Measurements from ENCODE around the gene DEK.
"Not testable (repeated sequence)": the region's sequence is repeated elsewhere in the genome, so short reads cannot be mapped to it uniquely, and the experiment has no call there.

Gene DEK

GRCh38 chr6:18233770-18234169, 30.6 kb downstream of the DEK start:
- Histone ChIP-seq H3K9me3 (ENCODE audit: insufficient read depth, low read depth, low read length) (peaks cover 25% of the 10 kb centered on the region), H3K36me3 (ENCODE audit: insufficient read depth, low read depth, low read length) (peaks cover 77% of the 10 kb centered on the region)
- not testable (repeated sequence) for H3K9ac ChIP-seq (ENCODE audit: low read depth, low read length); H3K27me3 ChIP-seq (ENCODE audit: insufficient read depth, low read length); H3K27ac ChIP-seq (ENCODE audit: low read length); H3K4me3 ChIP-seq (ENCODE audit: low read length); H3K4me1 ChIP-seq (ENCODE audit: insufficient read depth, low read length)

DNA sequence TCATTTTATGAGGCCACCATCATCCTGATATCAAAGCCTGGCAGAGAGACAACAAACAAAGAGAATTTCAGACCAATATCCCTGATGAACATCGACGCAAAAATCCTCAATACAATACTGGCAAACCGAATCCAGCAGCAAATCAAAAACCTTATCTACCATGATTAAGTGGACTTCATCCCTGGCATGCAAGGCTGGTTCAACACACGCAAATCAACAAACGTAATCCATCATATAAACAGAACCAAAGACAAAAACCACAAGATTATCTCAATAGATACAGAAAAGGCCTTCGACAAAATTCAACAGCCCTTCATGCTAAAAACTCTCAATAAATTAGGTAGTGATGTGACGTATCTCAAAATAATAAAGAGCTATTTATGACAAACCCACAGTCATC, 32.5 kb downstream of the DEK start:
- not testable (repeated sequence) for H3K4me3 ChIP-seq (ENCODE audit: low read length); H3K4me1 ChIP-seq (ENCODE audit: insufficient read depth, low read length); H3K27ac ChIP-seq (ENCODE audit: low read length); H3K9ac ChIP-seq (ENCODE audit: low read depth, low read length); H3K27me3 ChIP-seq (ENCODE audit: insufficient read depth, low read length)
- peaks cover 35% of the 10 kb centered on the region for H3K9me3 ChIP-seq (ENCODE audit: insufficient read depth, low read depth, low read length)
- peaks cover 77% of the 10 kb centered on the region for H3K36me3 ChIP-seq (ENCODE audit: insufficient read depth, low read depth, low read length)

DNA sequence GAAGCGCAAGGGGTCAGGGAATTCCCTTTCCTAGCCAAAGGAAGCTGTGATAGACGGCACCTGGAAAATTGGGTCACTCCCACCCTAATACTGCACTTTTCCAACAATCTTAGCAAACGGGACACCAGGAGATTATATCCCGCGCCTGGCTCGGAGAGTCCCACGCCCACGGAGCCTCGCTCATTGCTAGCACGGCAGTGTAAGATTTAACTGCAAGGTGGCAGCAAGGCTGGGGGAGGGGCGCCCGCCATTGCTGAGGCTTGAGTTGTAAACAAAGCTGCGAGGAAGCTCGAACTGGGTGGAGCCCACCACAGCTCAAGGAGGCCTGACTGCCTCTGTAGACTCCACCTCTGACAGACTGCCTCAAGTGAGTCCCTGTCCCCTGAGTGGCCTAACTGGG, 35.7 kb downstream of the DEK start:
- not testable (repeated sequence) for H3K27ac ChIP-seq (ENCODE audit: low read length); H3K27me3 ChIP-seq (ENCODE audit: insufficient read depth, low read length); H3K4me3 ChIP-seq (ENCODE audit: low read length); H3K9ac ChIP-seq (ENCODE audit: low read depth, low read length); H3K4me1 ChIP-seq (ENCODE audit: insufficient read depth, low read length)
- H3K9me3 ChIP-seq (ENCODE audit: insufficient read depth, low read depth, low read length) = peaks cover 28% of the 10 kb centered on the region
- H3K36me3 ChIP-seq (ENCODE audit: insufficient read depth, low read depth, low read length) = peaks cover 81% of the 10 kb centered on the region

DNA sequence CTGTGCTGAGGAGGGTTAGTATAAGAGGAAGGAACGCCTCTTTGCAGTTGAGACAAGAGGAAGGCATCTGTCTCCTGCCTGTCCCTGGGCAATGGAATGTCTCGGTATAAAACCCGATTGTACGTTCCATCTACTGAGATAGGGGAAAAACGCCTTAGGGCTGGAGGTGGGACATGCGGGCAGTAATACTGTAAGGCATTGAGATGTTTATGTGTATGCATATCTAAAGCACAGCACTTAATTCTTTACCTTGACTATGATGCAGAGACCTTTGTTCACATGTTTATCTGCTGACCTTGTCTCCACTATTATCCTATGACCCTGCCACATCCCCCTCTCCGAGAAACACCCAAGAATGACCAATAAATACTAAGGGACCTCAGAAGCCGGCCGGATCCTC, 37.2 kb downstream of the DEK start:
- not testable (repeated sequence) for H3K27ac ChIP-seq (ENCODE audit: low read length); H3K9ac ChIP-seq (ENCODE audit: low read depth, low read length); H3K4me1 ChIP-seq (ENCODE audit: insufficient read depth, low read length); H3K4me3 ChIP-seq (ENCODE audit: low read length); H3K27me3 ChIP-seq (ENCODE audit: insufficient read depth, low read length)
- Histone ChIP-seq H3K36me3 (ENCODE audit: insufficient read depth, low read depth, low read length) (peaks cover 88% of the 10 kb centered on the region), H3K9me3 (ENCODE audit: insufficient read depth, low read depth, low read length) (peaks cover 28% of the 10 kb centered on the region)

DNA sequence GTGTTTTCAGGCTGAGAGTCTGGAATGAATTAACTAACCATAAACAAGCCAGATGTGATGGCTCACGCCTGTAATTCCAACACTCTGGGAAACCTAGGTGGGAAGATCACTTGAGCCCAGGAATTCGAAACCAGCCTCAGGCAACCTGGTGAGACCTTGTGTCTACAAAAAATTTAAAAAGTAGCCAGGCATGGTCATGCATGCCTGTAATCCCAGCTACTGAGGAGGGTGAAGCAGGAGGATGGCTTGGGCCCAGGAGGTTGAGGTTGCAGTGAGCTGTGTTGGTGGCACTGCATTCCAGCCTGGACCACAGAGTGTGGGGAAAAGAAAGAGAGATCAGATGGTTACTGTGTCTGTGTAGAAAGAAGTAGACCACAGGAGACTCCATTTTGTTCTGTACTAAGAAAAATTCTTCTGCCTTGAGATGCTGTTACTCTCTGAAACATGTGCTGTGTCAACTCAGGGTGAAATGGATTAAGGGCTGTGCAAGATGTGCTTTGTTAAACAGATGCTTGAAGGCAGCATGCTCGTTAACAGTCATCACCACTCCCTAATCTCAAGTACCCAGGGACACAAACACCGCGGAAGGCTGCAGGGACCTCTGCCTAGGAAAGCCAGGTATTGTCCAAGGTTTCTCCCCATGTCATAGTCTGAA, 37.8 kb downstream of the DEK start:
- H3K36me3 ChIP-seq (ENCODE audit: insufficient read depth, low read depth, low read length) = peaks cover 88% of the 10 kb centered on the region

GRCh38 chr6:18221288-18221615, 43.1 kb downstream of the DEK start:
- H3K9me3 ChIP-seq (ENCODE audit: insufficient read depth, low read depth, low read length) = no peaks in the 10 kb centered on the region
- no peaks in the 10 kb centered on the region; the same call in 1 of the 2 replicates for H3K4me1 ChIP-seq (ENCODE audit: insufficient read depth, low read length)
- no peak overlapping the region for H3K27ac ChIP-seq (ENCODE audit: low read length)
- no peak overlapping the region for H3K4me3 ChIP-seq (ENCODE audit: low read length)
- no peak overlapping the region for H3K9ac ChIP-seq (ENCODE audit: low read depth, low read length)
- H3K36me3 ChIP-seq (ENCODE audit: insufficient read depth, low read depth, low read length) = peaks cover 48% of the 10 kb centered on the region
- H3K27me3 ChIP-seq (ENCODE audit: insufficient read depth, low read length) = no peaks in the 10 kb centered on the region

More for the DNA sequence above, 37.8 kb downstream of the DEK start:
- H3K9me3 ChIP-seq (ENCODE audit: insufficient read depth, low read depth, low read length) = peaks cover 22% of the 10 kb centered on the region
- H3K4me1 ChIP-seq (ENCODE audit: insufficient read depth, low read length); H3K4me3 ChIP-seq (ENCODE audit: low read length); H3K27me3 ChIP-seq (ENCODE audit: insufficient read depth, low read length); H3K9ac ChIP-seq (ENCODE audit: low read depth, low read length); H3K27ac ChIP-seq (ENCODE audit: low read length): not testable (repeated sequence)

DNA sequence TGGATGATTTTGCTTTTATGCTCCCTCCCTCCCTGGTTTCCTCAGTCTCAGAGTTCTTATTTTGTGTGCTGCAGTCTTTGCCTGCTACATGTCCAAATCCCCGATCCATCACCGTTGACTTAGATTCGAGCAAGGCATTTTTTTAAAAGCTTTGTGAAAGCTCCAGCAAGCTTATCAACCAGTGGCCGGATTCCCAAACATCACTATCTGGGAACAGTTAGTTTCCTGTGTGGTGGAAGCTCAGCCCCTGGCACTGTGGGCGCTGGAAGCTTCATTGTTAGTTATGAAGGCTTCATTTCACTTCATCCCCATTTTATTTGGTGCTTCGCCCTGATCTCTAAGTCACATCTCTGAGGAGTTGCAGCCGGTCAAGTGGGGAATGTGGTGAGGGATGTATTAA, 44.7 kb downstream of the DEK start:
- no peak overlapping the region for H3K4me3 ChIP-seq (ENCODE audit: low read length)
- no peaks in the 10 kb centered on the region for H3K9me3 ChIP-seq (ENCODE audit: insufficient read depth, low read depth, low read length)
- H3K4me1 ChIP-seq (ENCODE audit: insufficient read depth, low read length) = no peaks in the 10 kb centered on the region
- no peaks in the 10 kb centered on the region for H3K27me3 ChIP-seq (ENCODE audit: insufficient read depth, low read length)
- peaks cover 37% of the 10 kb centered on the region for H3K36me3 ChIP-seq (ENCODE audit: insufficient read depth, low read depth, low read length)
- H3K9ac ChIP-seq (ENCODE audit: low read depth, low read length) = no peak overlapping the region
- H3K27ac ChIP-seq (ENCODE audit: low read length) = no peak overlapping the region

DNA sequence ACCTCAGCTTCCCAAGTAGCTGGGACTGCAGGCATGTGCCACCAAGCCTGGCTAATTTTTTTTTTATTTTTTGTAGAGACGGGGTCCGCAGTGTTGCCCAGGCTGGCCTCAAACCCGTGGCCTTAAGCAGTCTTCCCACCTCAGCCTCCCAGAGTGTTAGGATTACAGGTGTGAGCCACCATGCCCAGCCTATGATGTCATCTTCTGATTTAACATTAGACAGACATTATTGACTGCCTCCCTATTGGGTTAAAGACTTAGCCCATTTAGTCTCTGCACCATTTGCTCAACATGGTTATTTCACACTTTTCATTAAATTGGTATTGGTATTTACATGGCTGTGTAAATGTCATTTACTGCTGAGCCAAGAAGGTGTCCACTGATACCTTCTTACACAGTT, 46.1 kb downstream of the DEK start:
- Histone ChIP-seq H3K9me3 (ENCODE audit: insufficient read depth, low read depth, low read length) (no peaks in the 10 kb centered on the region), H3K9ac (ENCODE audit: low read depth, low read length) (no peak overlapping the region), H3K4me3 (ENCODE audit: low read length) (no peak overlapping the region), H3K27ac (ENCODE audit: low read length) (no peak overlapping the region), H3K4me1 (ENCODE audit: insufficient read depth, low read length) (no peaks in the 10 kb centered on the region), H3K36me3 (ENCODE audit: insufficient read depth, low read depth, low read length) (peaks cover 23% of the 10 kb centered on the region), H3K27me3 (ENCODE audit: insufficient read depth, low read length) (no peaks in the 10 kb centered on the region)

GRCh38 chr6:18216411-18216810, 47.9 kb downstream of the DEK start:
- no peak overlapping the region for H3K4me3 ChIP-seq (ENCODE audit: low read length)
- no peak overlapping the region for H3K27ac ChIP-seq (ENCODE audit: low read length)
- H3K9ac ChIP-seq (ENCODE audit: low read depth, low read length) = no peak overlapping the region
- H3K27me3 ChIP-seq (ENCODE audit: insufficient read depth, low read length) = no peaks in the 10 kb centered on the region
- H3K36me3 ChIP-seq (ENCODE audit: insufficient read depth, low read depth, low read length) = peaks cover 6% of the 10 kb centered on the region
- H3K9me3 ChIP-seq (ENCODE audit: insufficient read depth, low read depth, low read length) = no peaks in the 10 kb centered on the region
- no peaks in the 10 kb centered on the region for H3K4me1 ChIP-seq (ENCODE audit: insufficient read depth, low read length)

- H3K9me3 ChIP-seq (ENCODE audit: insufficient read depth, low read depth, low read length) = no peaks in the 10 kb centered on the region
- no peak overlapping the region for H3K4me3 ChIP-seq (ENCODE audit: low read length)
- H3K27ac ChIP-seq (ENCODE audit: low read length) = no peak overlapping the region
- H3K36me3 ChIP-seq (ENCODE audit: insufficient read depth, low read depth, low read length) = peaks cover 5% of the 10 kb centered on the region; the same call in 1 of the 2 replicates
- no peaks in the 10 kb centered on the region for H3K4me1 ChIP-seq (ENCODE audit: insufficient read depth, low read length)
- H3K27me3 ChIP-seq (ENCODE audit: insufficient read depth, low read length) = no peaks in the 10 kb centered on the region
- no peak overlapping the region for H3K9ac ChIP-seq (ENCODE audit: low read depth, low read length)
Observed at GRCh38 chr6:18215436-18215835, 48.9 kb downstream of the DEK start.

GRCh38 chr6:18214003-18214402, 50.3 kb downstream of the DEK start:
- no peak overlapping the region for H3K4me3 ChIP-seq (ENCODE audit: low read length)
- peaks cover 5% of the 10 kb centered on the region; the same call in 1 of the 2 replicates for H3K36me3 ChIP-seq (ENCODE audit: insufficient read depth, low read depth, low read length)
- no peaks in the 10 kb centered on the region for H3K27me3 ChIP-seq (ENCODE audit: insufficient read depth, low read length)
- no peaks in the 10 kb centered on the region for H3K9me3 ChIP-seq (ENCODE audit: insufficient read depth, low read depth, low read length)
- no peak overlapping the region for H3K27ac ChIP-seq (ENCODE audit: low read length)
- no peak overlapping the region for H3K9ac ChIP-seq (ENCODE audit: low read depth, low read length)
- no peaks in the 10 kb centered on the region for H3K4me1 ChIP-seq (ENCODE audit: insufficient read depth, low read length)

- no peak overlapping the region for H3K27ac ChIP-seq (ENCODE audit: low read length)
- peaks cover 5% of the 10 kb centered on the region; the same call in 1 of the 2 replicates for H3K36me3 ChIP-seq (ENCODE audit: insufficient read depth, low read depth, low read length)
- H3K9me3 ChIP-seq (ENCODE audit: insufficient read depth, low read depth, low read length) = no peaks in the 10 kb centered on the region
- H3K4me1 ChIP-seq (ENCODE audit: insufficient read depth, low read length) = no peaks in the 10 kb centered on the region
- H3K27me3 ChIP-seq (ENCODE audit: insufficient read depth, low read length) = no peaks in the 10 kb centered on the region
- H3K4me3 ChIP-seq (ENCODE audit: low read length) = no peak overlapping the region
- H3K9ac ChIP-seq (ENCODE audit: low read depth, low read length) = no peak overlapping the region
Observed at GRCh38 chr6:18213439-18213838, 50.9 kb downstream of the DEK start.

Measured in iPS-20b (cell line).